ENCODE measurements around the gene DISC1. TPM values are rescaled to one million over a fixed set of nuclear protein-coding genes. Genes with fewer than 3 reads are reported as not detected.

The DISC1 gene
- total RNA-seq, 2 donors from 2014 or later = 6.7 to 9.3 TPM

GRCh38 chr1:231694465-231695077 is 68.0 kb downstream of the DISC1 start:
- H3K27me3 ChIP-seq (replicated peaks; ENCODE audit: insufficient read depth) = no peaks in the 10 kb centered on the region
- no peak for DNase-seq (ENCODE audit: low spot score)
- no peaks in the 10 kb centered on the region for H3K9me3 ChIP-seq
- H3K36me3 ChIP-seq = no peaks in the 10 kb centered on the region
- H3K4me3 ChIP-seq = no peak overlapping the region
- H3K27ac ChIP-seq = no peak overlapping the region
- H3K4me1 ChIP-seq (replicated peaks) = peaks cover 3% of the 10 kb centered on the region
- intact Hi-C loops (cut with DNase I) = no loop called here
- 70% methylated on average over 18 of the region's 18 CpGs for WGBS
- no peak for TF ChIP-seq POLR2A (IDR thresholded peaks at IDR 0.05)
- TF ChIP-seq POLR2AphosphoS5 (IDR thresholded peaks at IDR 0.05) = no peak
- TF ChIP-seq CTCF (IDR thresholded peaks at IDR 0.05) = no peak

- no peak for TF ChIP-seq POLR2AphosphoS5 (IDR thresholded peaks at IDR 0.05)
- no peak for TF ChIP-seq CTCF (IDR thresholded peaks at IDR 0.05)
- TF ChIP-seq POLR2A (IDR thresholded peaks at IDR 0.05) = no peak
- intact Hi-C loops (cut with DNase I) = no loop called here
- Histone ChIP-seq H3K9me3 (no peaks in the 10 kb centered on the region), H3K27me3 (replicated peaks; ENCODE audit: insufficient read depth) (no peaks in the 10 kb centered on the region), H3K36me3 (no peaks in the 10 kb centered on the region), H3K4me3 (no peak overlapping the region), H3K4me1 (replicated peaks) (peaks cover 6% of the 10 kb centered on the region), H3K27ac (no peak overlapping the region)
- 81% methylated on average over 8 of the region's 8 CpGs for WGBS
- DNase-seq (ENCODE audit: low spot score) = no peak
Measured at GRCh38 chr1:231695439-231696255, 69.1 kb downstream of the DISC1 start.

GRCh38 chr1:231699784-231700183 is 73.2 kb downstream of the DISC1 start:
- H3K27me3 ChIP-seq (replicated peaks; ENCODE audit: insufficient read depth) = no peaks in the 10 kb centered on the region
- no peaks in the 10 kb centered on the region for H3K36me3 ChIP-seq
- no peak overlapping the region for H3K4me3 ChIP-seq
- WGBS = 11% methylated on average over 2 of the region's 2 CpGs
- TF ChIP-seq POLR2A (IDR thresholded peaks at IDR 0.05) = no peak
- no peak for TF ChIP-seq CTCF (IDR thresholded peaks at IDR 0.05)
- no peak for TF ChIP-seq POLR2AphosphoS5 (IDR thresholded peaks at IDR 0.05)
- H3K27ac ChIP-seq = no peak overlapping the region
- H3K9me3 ChIP-seq = no peaks in the 10 kb centered on the region
- DNase-seq (ENCODE audit: low spot score) = no peak
- H3K4me1 ChIP-seq (replicated peaks) = peaks cover 6% of the 10 kb centered on the region
- intact Hi-C loops (cut with DNase I) = no loop called here

- Histone ChIP-seq H3K27me3 (replicated peaks; ENCODE audit: insufficient read depth) (no peaks in the 10 kb centered on the region), H3K36me3 (no peaks in the 10 kb centered on the region), H3K4me3 (no peak overlapping the region), H3K4me1 (replicated peaks) (peaks cover 6% of the 10 kb centered on the region), H3K9me3 (no peaks in the 10 kb centered on the region), H3K27ac (no peak overlapping the region)
- intact Hi-C loops (cut with DNase I) = no loop called here
- TF ChIP-seq POLR2A (IDR thresholded peaks at IDR 0.05) (no peak), CTCF (IDR thresholded peaks at IDR 0.05) (no peak)
- DNase-seq (ENCODE audit: low spot score) = no peak
Measured at GRCh38 chr1:231701306-231701705, 74.7 kb downstream of the DISC1 start.

GRCh38 chr1:231702331-231702730 is 75.7 kb downstream of the DISC1 start:
- no peak for DNase-seq (ENCODE audit: low spot score)
- intact Hi-C loops (cut with DNase I) = no loop called here
- H3K4me3 ChIP-seq = no peak overlapping the region
- H3K9me3 ChIP-seq = no peaks in the 10 kb centered on the region
- peaks cover 6% of the 10 kb centered on the region for H3K4me1 ChIP-seq (replicated peaks)
- H3K27ac ChIP-seq = no peak overlapping the region
- TF ChIP-seq POLR2A (IDR thresholded peaks at IDR 0.05) (no peak), CTCF (IDR thresholded peaks at IDR 0.05) (no peak), POLR2AphosphoS5 (IDR thresholded peaks at IDR 0.05) (no peak)
- H3K36me3 ChIP-seq = no peaks in the 10 kb centered on the region
- WGBS = 92% methylated on average over 1 of the region's 1 CpG
- H3K27me3 ChIP-seq (replicated peaks; ENCODE audit: insufficient read depth) = no peaks in the 10 kb centered on the region
